ENCODE data around the gene ZNF521.

GRCh38 chr18:25038261-25038660 is 313.7 kb downstream of the ZNF521 start:
- TF ChIP-seq, protein P1, sequence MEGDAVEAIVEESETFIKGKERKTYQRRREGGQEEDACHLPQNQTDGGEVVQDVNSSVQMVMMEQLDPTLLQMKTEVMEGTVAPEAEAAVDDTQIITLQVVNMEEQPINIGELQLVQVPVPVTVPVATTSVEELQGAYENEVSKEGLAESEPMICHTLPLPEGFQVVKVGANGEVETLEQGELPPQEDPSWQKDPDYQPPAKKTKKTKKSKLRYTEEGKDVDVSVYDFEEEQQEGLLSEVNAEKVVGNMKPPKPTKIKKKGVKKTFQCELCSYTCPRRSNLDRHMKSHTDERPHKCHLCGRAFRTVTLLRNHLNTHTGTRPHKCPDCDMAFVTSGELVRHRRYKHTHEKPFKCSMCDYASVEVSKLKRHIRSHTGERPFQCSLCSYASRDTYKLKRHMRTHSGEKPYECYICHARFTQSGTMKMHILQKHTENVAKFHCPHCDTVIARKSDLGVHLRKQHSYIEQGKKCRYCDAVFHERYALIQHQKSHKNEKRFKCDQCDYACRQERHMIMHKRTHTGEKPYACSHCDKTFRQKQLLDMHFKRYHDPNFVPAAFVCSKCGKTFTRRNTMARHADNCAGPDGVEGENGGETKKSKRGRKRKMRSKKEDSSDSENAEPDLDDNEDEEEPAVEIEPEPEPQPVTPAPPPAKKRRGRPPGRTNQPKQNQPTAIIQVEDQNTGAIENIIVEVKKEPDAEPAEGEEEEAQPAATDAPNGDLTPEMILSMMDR (conservative IDR thresholded peaks at IDR 0.05) = no peak
- no peak for TF ChIP-seq EZH2 (IDR thresholded peaks at IDR 0.05; ENCODE audit: low read depth)

All from PC-9 (cell line).